ENCODE data around the gene SPC24.
"Not testable (repeated sequence)": the region's sequence is repeated elsewhere in the genome, so short reads cannot be mapped to it uniquely, and the experiment has no call there.

Gene SPC24

DNA sequence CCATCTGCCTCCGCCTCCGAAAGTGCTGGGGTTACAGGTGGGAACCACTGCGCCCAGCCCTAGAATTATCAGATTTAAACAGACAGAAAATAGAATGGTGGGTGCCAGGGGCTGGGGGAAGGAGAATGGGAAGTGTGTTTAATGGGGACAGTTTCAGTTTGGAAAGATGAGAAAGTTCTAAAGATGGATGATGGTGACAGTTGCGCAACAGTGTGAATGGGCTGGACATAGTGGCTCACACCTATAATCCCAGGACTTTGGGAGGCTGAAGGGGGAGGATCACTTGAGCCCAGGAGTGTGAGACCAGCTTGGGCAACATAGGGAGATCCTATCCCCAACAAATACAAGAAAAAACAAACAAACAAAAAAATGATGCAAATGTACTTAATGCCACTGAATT lies 25.9 kb upstream of the SPC24 start:
- H3K9me3 ChIP-seq = peaks cover 4% of the 10 kb centered on the region; the same call in 1 of the 2 replicates
- in situ Hi-C loops (cut with MboI; ENCODE audit: low sequenced_read_pairs) = no loop called here
- no peak for DNase-seq (ENCODE audit: low spot score in 2 of 2)
- no peaks in the 10 kb centered on the region for H3K36me3 ChIP-seq (replicated peaks)
- H3K27me3 ChIP-seq (ENCODE audit: low read depth) = no peaks in the 10 kb centered on the region
- no peak overlapping the region for H3K4me3 ChIP-seq
- H3K4me1 ChIP-seq = no peaks in the 10 kb centered on the region

DNA sequence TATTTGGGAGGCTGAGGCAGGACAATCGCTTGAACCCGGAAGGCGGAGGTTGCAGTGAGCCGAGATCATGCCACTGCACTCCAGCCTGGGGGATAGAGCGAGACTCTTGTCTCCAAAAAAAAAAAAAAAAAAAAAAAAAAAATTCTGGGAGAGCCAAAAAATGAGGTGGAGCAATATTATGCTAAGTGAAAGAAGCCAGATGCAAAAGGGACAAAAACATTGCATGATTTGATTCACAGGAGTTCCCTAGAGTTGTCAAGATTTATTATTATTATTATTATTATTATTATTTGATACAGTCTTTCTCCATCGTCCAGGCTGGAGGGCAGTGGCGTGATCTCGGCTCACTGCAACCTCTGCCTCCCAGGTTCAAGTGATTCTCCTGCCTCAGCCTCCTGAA lies 25.4 kb upstream of the SPC24 start:
- in situ Hi-C loops (cut with MboI; ENCODE audit: low sequenced_read_pairs); H3K36me3 ChIP-seq (replicated peaks); H3K4me3 ChIP-seq; H3K9me3 ChIP-seq; H3K27me3 ChIP-seq (ENCODE audit: low read depth); H3K4me1 ChIP-seq; DNase-seq (ENCODE audit: low spot score in 2 of 2): not testable (repeated sequence)

DNA sequence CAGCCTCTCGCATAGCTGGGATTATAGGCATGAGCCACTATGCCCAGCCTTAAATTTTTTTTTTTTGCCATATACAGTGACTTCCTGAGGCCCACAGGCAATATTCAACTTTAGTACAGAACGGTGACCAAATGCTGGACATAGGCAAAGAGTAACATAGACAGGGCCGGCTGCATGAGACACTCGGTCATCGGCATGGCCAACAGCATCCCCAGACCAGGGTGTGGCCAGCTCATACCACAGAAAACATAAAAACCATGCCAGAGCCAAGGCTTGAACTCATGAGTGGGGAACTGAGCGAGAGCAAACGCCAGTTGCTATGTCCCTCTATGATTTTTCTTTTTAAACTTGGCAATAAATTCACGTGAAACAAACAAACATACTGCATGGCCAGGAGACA lies 24.8 kb upstream of the SPC24 start:
- H3K27me3 ChIP-seq (ENCODE audit: low read depth) = no peaks in the 10 kb centered on the region
- 0 out of 2 replicates have a peak, but pooled peaks cover 2% of the 10 kb centered on the region for H3K36me3 ChIP-seq (replicated peaks)
- H3K9me3 ChIP-seq = peaks cover 4% of the 10 kb centered on the region; the same call in 1 of the 2 replicates
- no peak overlapping the region for H3K4me3 ChIP-seq
- in situ Hi-C loops (cut with MboI; ENCODE audit: low sequenced_read_pairs) = no loop called here
- no peak for DNase-seq (ENCODE audit: low spot score in 2 of 2)
- H3K4me1 ChIP-seq = no peaks in the 10 kb centered on the region

DNA sequence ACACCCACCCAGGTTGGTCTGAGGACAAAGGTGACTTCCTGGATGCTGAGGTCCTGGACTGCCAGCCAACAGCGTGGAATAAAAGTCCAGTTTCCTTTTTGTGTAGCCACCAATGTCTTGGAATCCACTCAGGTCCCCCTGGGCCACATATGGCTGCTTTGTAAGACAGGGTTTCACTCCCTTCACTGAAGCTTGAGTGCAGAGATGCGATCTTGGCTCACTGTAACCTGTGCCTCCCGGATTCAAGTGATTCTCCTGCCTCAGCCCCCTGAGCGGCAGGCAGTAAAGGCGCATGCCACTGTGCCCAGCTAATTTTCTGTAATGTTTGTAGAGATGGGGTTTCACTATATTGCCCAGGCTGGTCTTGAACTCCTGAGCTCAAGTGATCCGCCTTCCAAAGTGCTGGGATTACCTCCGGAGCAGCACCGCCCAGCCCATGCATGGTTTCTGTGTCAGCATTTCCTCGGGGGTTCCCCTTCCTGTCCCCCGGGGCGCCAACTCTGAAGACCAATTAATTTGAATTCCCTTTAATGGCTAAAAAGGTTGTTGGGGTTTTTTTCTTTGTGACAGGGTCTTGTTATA lies 24.2 kb upstream of the SPC24 start:
- H3K4me3 ChIP-seq = no peak overlapping the region
- no peaks in the 10 kb centered on the region for H3K4me1 ChIP-seq
- DNase-seq (ENCODE audit: low spot score in 2 of 2) = no peak
- no peaks in the 10 kb centered on the region for H3K27me3 ChIP-seq (ENCODE audit: low read depth)
- in situ Hi-C loops (cut with MboI; ENCODE audit: low sequenced_read_pairs) = no loop called here
- peaks cover 4% of the 10 kb centered on the region; the same call in 1 of the 2 replicates for H3K9me3 ChIP-seq
- 0 out of 2 replicates have a peak, but pooled peaks cover 2% of the 10 kb centered on the region for H3K36me3 ChIP-seq (replicated peaks)

DNA sequence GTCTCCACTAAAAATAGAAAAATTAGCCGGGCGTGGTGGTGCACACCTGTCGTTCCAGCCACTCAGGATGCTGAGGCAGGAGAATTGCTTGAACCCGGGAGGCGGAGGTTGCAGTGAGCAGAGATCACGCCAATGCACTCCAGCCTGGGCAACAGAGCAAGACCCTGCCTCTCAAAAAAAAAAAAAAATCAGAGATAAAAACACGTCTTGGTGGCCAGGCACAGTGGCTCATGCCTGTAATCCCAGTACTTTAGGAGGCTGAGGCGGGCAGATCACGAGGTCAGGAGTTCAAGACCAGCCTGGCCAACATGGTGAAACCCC lies 23.5 kb upstream of the SPC24 start:
- H3K9me3 ChIP-seq; in situ Hi-C loops (cut with MboI; ENCODE audit: low sequenced_read_pairs); DNase-seq (ENCODE audit: low spot score in 2 of 2); H3K4me3 ChIP-seq; H3K27me3 ChIP-seq (ENCODE audit: low read depth); H3K4me1 ChIP-seq; H3K36me3 ChIP-seq (replicated peaks): not testable (repeated sequence)

DNA sequence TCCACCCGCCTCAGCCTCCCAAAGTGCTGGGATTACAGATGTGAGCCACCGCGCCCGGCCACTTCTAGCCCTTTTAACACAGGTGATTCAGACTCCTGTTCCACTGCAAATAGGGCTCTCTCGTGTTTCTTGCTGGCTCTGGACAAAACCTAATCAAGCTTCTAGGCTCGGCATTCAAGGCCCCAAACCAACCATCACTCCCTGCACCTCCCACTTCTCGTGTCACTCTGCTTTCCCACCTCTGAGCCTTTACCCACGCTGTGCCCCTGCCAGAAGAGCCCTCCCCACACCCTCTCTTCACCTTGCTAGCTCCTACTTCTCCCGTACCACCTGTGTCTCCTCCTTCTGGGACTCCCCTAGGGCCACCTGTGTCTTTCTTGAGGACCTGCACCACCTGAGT lies 22.0 kb upstream of the SPC24 start:
- Histone ChIP-seq H3K4me1 (no peaks in the 10 kb centered on the region), H3K4me3 (no peak overlapping the region), H3K9me3 (no peaks in the 10 kb centered on the region), H3K27me3 (ENCODE audit: low read depth) (no peaks in the 10 kb centered on the region), H3K36me3 (replicated peaks) (peaks cover 6% of the 10 kb centered on the region; the same call in 1 of the 2 replicates)
- in situ Hi-C loops (cut with MboI; ENCODE audit: low sequenced_read_pairs) = no loop called here
- no peak for DNase-seq (ENCODE audit: low spot score in 2 of 2)

DNA sequence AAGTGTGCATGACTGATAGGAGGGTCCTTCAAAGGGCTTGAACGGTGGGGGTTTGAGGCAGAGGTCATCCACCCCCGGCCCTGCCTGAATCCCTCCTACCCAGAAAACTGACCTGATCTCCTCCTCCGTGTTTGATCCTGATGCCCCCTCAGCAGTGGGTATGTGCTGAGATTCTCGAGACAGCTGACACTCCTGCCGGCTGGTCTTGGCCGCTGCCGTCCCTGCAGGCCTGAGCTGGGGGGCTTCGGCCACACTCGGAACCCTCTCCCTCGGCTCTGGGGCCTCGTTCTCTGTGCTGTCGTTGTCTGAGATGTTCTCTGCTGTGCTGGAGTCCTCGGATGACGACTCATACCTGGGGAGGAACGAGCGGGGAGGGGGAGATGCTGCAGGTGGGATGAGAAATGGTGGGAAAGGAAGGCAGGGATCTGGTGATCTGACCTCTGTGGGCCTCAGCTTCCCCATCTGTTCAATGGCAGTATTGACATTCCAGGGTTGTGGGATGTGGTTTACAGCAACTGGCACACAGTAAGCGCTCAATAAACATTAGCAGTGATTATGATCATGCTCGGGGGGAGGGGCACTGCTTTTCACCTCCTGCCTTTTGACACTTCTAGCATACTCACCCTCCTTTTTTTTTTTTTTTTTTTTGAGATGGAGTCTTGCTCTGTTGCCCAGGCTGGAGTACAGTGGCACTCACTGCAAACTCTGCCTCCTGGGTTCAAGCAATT lies 21.0 kb upstream of the SPC24 start:
- Histone ChIP-seq H3K27me3 (ENCODE audit: low read depth) (no peaks in the 10 kb centered on the region), H3K9me3 (no peaks in the 10 kb centered on the region), H3K4me1 (no peaks in the 10 kb centered on the region), H3K4me3 (no peak overlapping the region), H3K36me3 (replicated peaks) (peaks cover 6% of the 10 kb centered on the region; the same call in 1 of the 2 replicates)
- DNase-seq (ENCODE audit: low spot score in 2 of 2) = no peak
- in situ Hi-C loops (cut with MboI; ENCODE audit: low sequenced_read_pairs) = no loop called here

DNA sequence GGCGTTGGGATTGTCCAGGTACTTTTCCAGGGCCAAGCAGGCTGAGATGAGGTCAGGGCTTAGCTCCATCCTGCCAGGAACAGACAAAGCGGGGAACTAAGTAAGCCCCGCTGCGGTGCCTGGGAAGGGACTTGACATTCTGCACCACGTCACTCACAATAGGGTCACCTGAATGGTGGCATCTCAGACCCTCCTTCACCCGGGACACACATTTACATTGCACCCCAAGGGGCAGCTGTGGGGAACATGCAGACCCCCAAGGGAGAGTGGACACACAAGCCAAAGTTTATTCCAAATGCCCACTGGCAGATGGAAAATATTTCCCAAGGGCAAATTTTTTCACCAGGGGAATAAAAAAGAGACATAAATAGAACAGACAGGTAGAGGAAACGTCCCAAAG lies 20.3 kb upstream of the SPC24 start:
- H3K4me1 ChIP-seq = no peaks in the 10 kb centered on the region
- H3K27me3 ChIP-seq (ENCODE audit: low read depth) = no peaks in the 10 kb centered on the region
- no peak for DNase-seq (ENCODE audit: low spot score in 2 of 2)
- H3K36me3 ChIP-seq (replicated peaks) = peaks cover 6% of the 10 kb centered on the region
- no peak overlapping the region for H3K4me3 ChIP-seq
- no peaks in the 10 kb centered on the region for H3K9me3 ChIP-seq
- in situ Hi-C loops (cut with MboI; ENCODE audit: low sequenced_read_pairs) = no loop called here

DNA sequence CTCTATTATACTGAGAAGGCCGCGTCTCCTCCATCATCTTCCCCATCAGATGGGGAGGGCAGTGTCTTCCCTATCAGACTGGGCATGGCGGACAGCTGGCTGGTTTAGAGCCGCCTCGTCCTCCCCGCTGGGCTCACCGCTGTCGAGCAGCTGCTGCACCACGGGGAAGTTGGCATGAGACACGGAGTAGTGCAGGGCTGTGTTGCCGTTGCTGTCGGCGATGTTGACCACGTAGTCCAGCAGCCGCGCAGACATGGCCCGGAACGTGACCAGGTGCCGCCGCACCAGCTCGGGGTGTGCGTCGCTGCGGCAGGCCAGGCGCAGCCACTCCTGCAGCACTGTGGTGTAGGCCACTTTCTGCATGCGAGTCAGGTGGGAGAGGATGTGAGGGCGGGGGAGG lies 18.8 kb upstream of the SPC24 start:
- Histone ChIP-seq H3K4me3 (no peak overlapping the region), H3K4me1 (no peaks in the 10 kb centered on the region), H3K36me3 (replicated peaks) (peaks cover 6% of the 10 kb centered on the region), H3K9me3 (no peaks in the 10 kb centered on the region), H3K27me3 (ENCODE audit: low read depth) (no peaks in the 10 kb centered on the region)
- in situ Hi-C loops (cut with MboI; ENCODE audit: low sequenced_read_pairs) = no loop called here
- DNase-seq (ENCODE audit: low spot score in 2 of 2) = no peak

DNA sequence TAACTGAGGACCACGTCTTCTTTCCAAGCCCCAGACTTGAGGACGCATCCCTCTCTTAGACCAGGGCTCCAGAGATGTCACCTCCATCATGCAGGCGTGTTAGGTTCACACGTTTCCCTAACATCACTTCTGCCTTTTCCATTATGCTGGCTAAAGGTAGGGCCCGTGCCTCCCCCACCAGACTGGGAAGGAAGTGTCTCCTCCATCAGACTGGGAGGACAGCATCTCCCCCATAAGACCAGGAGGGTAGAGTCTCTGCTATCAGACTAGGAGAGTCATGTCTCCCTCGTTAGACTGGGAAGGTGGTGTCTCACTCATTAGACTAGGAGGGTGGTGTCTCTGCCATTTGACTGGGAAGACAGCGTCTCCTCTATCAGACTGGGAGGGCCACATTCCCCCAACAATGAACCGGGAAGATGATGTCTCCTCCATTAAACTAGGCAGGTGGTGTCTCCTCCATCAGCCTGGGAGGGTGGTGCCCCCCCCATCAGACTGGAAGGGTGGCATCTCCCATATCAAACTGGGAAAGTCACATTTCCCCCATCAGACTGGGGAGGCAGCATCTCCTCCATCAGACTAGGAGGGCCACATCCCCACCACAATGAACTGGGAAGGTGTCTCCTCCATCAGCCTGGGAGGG lies 18.1 kb upstream of the SPC24 start:
- in situ Hi-C loops (cut with MboI; ENCODE audit: low sequenced_read_pairs) = no loop called here
- no peaks in the 10 kb centered on the region for H3K27me3 ChIP-seq (ENCODE audit: low read depth)

DNA sequence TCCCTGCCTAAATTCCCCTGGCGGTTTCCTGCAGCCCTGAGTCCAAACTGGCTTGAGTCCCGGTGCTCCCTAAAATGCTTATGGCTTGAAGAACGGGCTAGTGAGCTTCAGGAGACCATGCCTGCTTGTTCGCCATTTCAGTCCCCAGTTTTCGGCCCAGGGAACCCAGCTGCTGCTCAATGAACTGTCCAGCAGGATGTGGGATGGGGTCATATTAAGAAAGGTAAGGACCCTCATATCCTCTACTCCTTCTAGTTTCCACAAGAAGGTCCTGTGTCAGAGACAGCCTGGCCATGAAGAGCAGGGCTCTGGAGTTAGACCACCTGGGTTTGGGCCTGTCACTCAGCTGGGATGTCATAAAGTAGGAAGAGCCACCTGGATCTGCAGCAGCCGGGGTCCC lies 17.0 kb upstream of the SPC24 start:
- in situ Hi-C loops (cut with MboI; ENCODE audit: low sequenced_read_pairs) = no loop called here
- Histone ChIP-seq H3K4me3 (no peak overlapping the region), H3K9me3 (no peaks in the 10 kb centered on the region), H3K4me1 (no peaks in the 10 kb centered on the region), H3K36me3 (replicated peaks) (peaks cover 6% of the 10 kb centered on the region), H3K27me3 (ENCODE audit: low read depth) (no peaks in the 10 kb centered on the region)
- DNase-seq (ENCODE audit: low spot score in 2 of 2) = no peak

More for the DNA sequence above, 18.1 kb upstream of the SPC24 start:
- H3K4me1 ChIP-seq = no peaks in the 10 kb centered on the region
- peaks cover 6% of the 10 kb centered on the region for H3K36me3 ChIP-seq (replicated peaks)
- H3K9me3 ChIP-seq = no peaks in the 10 kb centered on the region
- no peak overlapping the region for H3K4me3 ChIP-seq
- no peak for DNase-seq (ENCODE audit: low spot score in 2 of 2)

DNA sequence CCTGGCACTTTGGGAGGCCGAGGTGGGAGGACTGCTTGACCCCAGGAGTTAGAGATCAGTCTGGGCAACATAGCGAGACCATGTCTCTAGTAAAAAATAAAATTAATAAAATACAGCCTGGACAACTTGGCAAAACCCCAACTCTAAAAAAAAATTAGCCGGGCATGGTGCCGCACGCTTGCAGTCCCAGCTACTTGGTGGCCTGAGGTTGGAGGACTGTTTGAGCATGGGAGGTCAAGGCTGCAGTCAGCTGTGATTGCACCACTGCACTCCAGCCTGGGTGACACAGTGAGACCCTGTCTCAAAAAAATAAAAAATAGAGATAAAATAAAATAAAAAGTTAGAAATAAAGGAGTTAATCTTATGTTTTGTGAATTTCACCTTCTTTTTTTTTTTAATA lies 15.6 kb upstream of the SPC24 start:
- peaks cover 3% of the 10 kb centered on the region for H3K36me3 ChIP-seq (replicated peaks)
- in situ Hi-C loops (cut with MboI; ENCODE audit: low sequenced_read_pairs) = no loop called here
- H3K9me3 ChIP-seq = no peaks in the 10 kb centered on the region
- no peaks in the 10 kb centered on the region for H3K4me1 ChIP-seq
- H3K4me3 ChIP-seq = no peak overlapping the region
- no peaks in the 10 kb centered on the region for H3K27me3 ChIP-seq (ENCODE audit: low read depth)
- DNase-seq (ENCODE audit: low spot score in 2 of 2) = no peak

DNA sequence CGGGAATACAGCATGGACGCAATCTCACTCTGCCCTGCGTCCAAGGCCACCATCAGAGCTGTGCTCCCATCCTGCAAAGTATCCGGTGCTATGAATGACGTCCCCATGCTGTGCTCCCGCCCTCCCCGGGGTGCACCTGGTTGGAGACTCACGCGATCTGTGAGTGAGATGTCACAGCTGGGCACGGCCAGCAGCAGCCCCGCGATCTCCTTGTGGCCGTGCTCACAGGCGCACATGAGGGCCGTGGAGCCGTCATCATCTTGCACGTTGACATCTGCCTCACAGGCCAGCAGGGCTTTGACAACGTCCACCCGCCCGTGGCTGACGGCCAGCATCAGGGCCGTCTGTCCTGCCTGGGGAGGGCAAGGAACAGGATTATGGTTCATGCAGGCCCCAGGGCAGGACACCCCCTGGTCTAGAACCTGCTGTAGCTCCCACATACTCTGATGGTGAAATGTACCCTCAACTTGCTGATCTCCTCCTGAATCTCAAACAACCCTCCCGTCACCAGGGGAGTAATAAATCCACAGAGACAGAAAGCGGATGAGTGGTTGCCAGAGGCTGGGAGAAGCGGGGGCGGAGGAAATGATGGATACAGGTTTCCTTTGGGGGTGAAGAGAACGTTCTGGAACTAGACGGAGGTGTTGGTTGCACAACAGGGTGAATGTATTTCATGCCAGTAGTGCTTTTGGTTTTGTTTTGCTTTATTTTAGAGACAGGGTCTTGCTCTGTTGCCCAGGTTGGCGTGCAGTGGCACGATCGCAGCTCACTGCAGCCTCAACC lies 14.5 kb upstream of the SPC24 start:
- in situ Hi-C loops (cut with MboI; ENCODE audit: low sequenced_read_pairs) = no loop called here
- H3K36me3 ChIP-seq (replicated peaks) = peaks cover 3% of the 10 kb centered on the region
- no peaks in the 10 kb centered on the region for H3K9me3 ChIP-seq
- no peaks in the 10 kb centered on the region for H3K27me3 ChIP-seq (ENCODE audit: low read depth)
- DNase-seq (ENCODE audit: low spot score in 2 of 2) = no peak
- H3K4me3 ChIP-seq = no peak overlapping the region
- no peaks in the 10 kb centered on the region for H3K4me1 ChIP-seq

DNA sequence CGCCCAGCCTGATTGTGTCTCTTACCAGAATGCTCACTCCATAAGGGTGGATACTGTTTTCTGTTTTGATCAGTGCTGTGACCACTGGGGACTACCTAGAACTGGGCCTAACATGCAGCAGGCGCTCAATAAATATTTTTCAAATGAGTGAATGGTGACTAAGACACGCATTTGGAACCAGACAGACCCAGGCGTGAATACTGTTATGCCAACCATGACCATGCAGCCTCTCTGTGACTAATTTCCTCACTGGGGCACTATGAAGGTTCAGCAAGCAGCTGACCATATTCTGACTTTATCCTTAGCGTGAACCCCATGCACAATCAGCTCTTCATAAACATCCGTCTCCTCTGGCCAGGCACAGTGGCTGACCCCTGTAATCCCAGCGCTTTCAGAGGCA lies 13.0 kb upstream of the SPC24 start:
- H3K4me1 ChIP-seq = no peaks in the 10 kb centered on the region
- DNase-seq (ENCODE audit: low spot score in 2 of 2) = no peak
- H3K9me3 ChIP-seq = no peaks in the 10 kb centered on the region
- in situ Hi-C loops (cut with MboI; ENCODE audit: low sequenced_read_pairs) = no loop called here
- H3K4me3 ChIP-seq = no peak overlapping the region
- H3K36me3 ChIP-seq (replicated peaks) = peaks cover under 1% of the 10 kb centered on the region
- H3K27me3 ChIP-seq (ENCODE audit: low read depth) = no peaks in the 10 kb centered on the region

Measured in HAP-1 (cell line).